GM18868 (cell line): ENCODE results near the gene AGBL1.

Source experiments
- ATAC-seq: cut with Tn5 transposase; IDR thresholded peaks from one replicate; pipeline ENCODE4 v1.9.1; 2021; ENCODE audit warnings: mild to moderate bottlenecking, moderate library complexity; ENCODE audit not compliant: unreplicated experiment

AGBL1 gene

DNA sequence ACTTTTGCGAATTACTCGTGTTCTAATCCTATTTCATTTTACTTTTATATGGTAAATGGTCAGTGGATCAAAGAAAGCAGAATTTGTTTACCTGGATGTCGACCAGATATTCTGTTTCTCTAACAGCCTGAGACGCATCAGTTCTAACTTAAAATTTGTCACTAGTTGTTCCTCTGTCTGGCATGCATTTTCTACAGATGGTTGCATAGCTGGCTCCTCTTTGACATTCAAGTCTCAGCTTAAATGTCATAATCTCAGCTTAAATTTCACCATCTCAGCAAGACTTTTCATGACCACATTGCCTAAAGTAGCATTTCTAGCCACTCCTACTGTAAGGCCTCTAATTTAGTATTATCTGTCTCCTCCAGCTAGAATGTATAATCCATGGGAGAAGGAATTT, 609.3 kb downstream of the AGBL1 start:
- ATAC-seq = no peak

DNA sequence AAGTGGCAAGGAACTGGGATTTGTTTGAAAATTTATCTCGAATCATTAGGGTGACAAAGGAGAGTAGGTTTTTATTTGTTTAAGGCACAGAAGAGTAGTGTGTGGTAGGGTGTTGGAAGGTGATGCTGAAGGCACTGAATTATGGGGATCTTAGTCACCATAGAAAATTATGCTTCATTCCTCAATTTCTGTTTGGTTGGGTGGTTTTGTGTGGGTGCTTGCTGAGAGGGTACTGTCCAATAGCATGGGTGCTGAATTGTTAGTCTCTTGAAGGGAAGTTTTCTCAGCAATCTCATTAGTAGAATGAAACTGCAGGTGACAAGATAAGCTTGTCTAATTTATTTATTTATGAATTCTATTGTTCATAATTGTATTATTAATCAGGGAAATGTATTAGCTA, 610.9 kb downstream of the AGBL1 start:
- ATAC-seq = no peak

DNA sequence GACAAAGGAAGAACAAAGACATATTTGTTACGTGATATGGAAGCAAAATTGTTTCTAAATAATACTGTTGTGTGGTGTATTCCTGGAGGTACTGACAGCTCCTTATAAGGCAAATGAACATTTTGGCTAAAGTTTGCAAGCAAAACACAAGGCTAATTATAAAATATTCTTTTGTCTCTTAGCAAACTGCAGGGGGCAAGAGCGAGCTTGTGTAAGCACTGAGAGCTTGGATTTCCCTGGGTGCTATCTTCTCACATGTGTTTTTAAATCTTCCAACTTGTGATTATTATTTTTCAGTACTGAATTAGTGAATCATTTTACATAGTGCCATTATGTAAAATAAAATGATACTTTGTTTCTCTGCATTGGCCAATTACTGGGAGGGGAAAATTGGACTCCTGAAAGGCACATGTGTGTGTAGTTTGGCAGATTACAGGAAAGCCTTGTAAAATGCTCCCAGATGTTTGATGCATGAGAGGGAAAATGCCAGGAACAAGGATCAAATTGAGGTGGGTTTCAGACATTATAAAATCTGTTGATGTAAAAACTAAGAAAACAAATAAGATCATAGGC, 611.5 kb downstream of the AGBL1 start:
- no peak for ATAC-seq

DNA sequence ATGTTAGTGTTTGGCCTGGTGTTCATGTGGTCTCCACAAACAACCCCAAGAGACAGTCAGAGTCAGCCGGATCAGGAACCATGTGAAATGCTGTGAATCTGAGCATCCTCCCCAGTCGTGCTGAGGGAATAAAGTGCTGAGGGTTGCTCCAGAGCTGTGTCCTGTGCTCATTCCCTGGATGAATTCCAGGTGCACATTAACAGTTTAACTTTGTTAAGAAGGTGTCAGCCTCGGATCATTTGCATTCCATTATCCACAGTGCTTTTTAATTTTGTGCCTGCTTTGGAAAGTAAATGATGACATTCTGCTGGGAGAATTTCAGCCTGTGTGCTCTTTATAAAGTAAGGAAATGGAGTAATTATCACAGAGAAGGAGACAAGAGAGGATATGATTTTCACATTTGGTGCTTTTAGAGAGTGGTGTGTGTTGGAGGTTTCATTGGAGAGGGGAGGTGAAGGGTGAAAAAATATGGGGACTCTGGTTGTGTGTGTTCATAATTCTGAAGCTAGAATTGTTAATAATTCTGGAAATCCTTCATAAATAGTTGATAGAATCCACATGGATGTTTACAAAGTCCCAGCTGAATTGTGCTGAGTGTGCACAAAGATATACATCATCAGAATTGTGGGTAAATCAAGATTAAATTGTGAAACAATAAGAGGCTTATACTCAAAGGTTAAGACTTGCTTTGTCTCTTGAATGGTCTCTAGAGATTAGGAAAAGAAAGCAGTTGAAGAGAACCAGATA, 621.4 kb downstream of the AGBL1 start:
- ATAC-seq = no peak

DNA sequence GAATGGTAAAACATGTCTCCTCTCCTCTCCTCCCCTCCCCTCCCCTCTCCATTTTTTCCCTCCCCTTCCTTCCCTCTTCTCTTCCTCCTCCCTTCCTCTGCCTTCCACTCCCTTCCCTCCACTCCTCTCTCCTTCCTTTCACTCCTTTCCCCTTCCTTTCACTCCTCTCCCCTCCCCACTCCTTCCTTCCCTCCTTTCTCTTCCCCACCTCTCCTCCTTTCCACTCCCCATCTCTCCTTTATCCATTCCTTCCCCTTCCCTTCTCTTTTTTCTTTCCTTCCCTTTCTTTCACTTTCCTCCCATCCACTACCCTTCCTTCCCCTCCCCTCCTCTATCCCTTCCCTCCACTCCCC, 621.9 kb downstream of the AGBL1 start:
- no peak for ATAC-seq

DNA sequence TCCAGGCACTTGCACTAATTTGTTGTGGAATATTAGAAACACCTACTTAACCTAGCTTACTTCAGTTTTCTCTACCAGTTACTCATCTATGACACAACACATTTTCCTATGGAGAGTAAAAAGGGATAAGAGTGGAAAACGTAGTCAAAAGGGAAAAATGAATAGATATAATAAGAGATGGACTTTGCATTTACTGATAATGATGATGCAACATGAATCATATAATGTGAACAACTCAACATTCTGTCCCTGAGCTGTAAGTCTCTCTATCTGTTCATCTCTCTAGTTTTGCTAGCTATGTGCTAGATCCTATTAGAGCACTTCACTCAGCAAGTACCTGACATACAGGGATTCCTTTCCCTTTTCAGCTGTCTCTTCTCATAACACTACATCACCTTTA, 627.1 kb downstream of the AGBL1 start:
- ATAC-seq = no peak

DNA sequence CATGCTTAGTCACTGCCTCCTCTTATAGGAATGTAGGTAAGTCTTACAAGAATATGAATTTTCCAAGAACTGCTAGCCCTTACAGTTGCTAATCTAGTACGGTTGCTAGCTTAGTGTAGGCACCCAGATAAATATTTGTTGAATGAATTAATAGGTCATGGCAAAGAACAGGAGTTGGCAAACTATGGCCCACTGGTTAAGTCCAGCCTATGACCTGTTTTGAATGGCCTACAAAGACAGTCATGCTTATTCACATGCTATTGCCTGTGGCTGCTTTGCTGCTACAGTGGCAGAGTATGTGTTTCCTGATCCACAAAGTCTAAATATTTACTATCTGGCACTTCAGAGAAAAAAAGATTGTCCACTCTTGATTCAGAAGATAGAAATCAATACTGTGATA, 631.8 kb downstream of the AGBL1 start:
- no peak for ATAC-seq

DNA sequence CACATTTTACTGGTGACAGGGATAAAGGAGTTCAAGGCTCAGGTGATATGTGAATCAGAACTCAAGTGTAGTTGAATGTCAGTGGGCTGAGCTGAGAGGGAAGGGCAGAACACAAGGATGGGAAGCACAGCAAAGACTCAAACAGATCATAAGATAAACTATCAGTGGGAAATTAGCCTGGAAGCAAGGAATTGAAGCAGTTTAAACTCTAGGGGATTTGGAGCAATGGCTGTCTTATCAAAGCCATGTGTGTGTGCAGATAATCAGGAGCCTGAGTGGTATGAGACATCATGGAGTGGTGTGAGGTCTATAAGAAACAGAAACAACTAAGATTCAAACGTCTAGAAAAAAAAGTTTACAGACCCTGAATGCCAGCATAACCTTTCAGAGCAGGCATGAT, 634.6 kb downstream of the AGBL1 start:
- no peak for ATAC-seq

DNA sequence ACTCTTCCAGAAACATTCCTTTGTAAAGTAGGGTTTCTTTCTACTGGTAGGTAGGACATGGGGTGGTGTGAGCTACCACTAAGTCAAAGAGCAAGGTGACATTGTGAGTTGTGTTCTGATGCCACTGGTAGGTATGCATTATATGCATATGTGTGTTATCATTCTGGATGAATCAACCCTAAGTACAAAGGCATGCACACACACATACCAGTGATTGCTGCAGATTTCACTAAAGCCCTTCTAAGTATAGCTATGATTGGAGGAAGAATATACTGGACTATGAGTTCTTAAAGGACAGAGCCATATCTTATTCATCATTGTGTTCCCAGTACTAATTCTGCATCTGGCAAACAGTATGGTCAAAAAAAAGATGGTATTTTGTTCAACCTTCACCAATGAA, 646.0 kb downstream of the AGBL1 start:
- ATAC-seq = no peak

DNA sequence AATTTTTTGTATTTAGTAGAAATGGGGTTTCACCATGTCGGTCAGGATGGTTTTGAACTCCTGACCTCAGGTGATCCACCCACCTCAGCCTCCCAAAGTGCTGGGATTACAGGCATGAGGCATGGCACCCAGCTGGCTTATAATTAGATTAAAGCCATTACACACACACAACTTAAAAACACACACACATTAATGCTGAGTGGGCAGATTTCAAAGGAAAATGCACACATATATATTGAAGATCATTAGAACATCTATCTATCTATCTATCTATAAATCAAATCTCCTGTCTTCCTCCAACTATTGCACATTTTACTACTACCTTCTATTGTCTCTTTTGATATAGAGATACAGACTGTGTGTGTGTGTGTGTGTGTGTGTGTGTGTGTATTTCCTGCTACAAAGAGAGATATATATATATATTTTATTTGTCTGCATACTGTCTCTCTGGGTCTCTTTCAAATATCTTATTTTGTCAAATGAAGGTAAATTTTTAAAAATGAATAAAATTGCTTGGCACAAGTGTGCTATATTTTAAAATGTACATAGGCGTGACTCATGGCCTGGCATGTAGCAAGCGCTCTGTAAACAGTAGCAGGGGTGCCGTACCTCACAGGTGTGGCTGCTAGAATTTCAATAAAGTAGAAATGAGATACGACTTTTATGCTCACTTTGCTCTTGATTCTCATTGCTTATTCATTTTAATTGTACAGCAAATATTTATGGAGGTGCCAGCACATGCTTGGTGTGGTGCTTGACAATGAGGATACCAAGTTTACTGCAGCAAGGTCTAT, 655.8 kb downstream of the AGBL1 start:
- no peak for ATAC-seq

DNA sequence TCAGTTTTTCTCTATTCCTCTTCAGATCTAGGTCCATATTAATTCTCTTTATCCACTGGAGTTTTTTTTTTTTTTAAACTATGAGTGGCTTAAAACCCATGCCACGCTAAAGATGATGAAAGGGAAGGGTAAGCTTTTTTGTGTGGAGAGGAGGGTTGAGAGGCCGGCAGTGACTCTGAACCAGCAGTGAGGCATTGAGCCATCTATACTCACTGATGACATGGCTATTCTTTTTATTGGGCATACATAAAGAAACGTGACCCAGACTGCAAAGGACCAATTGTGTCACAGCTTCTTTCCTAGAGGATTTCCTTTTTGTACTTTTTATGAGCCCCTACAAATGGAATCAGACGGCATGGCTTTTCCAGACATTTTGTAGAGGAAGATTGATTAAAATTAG, 662.2 kb downstream of the AGBL1 start:
- ATAC-seq = no peak

DNA sequence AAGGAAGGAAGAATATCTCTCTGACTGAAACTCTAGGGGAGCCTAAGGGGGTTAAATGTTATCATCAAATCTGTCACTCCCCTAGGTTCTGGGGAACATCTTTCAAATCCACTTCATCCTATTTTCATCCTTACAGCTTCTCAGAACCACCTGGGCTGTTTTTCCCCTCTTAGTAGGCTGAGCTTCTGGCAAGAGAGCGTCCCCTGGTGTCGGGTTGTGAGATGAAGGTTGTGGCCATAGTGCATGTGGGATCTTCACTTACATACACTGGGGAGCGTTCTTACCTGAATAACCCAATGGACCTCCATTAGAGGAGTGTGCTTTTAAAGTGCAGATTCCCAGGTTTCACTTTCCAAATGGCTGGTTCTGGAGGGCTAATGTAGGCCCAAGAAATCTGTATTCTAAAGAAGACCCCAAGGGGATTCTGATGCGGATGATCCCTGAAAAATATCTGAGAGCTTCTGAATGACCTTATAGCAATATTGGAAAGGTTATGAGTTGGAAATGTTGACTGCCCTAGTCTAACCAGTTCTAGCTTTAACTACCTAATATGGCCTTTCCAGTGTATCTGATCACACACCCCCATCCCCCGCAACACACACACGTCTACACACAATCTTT, 663.7 kb downstream of the AGBL1 start:
- ATAC-seq = peak; percentile 67

DNA sequence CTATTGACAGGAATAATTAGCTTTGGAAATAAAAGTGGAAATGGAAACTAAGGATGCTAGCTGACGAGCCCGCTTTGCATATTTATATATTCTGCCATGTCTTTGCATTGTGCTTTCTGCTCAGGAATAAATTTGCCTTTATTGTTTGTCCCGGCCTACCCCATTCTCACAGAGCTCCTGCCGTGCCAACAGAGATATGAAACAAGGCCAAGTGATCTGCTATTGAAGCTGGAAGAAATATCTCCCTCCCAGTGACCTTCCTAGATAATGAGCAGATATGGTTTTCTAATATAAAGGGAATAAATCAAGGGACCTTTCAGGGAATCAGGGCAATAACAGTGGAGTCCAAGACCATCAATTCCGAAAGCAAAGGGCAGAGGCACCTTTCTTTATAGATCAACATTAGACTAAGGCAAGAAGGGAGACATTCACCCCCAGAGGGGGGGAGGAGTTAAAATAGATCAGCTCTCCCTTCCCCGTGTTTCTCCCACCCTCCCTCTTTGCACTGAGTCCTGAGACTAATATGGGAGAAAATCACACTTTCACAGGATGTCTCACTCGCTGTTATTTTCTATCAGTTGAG, 664.6 kb downstream of the AGBL1 start:
- no peak for ATAC-seq

DNA sequence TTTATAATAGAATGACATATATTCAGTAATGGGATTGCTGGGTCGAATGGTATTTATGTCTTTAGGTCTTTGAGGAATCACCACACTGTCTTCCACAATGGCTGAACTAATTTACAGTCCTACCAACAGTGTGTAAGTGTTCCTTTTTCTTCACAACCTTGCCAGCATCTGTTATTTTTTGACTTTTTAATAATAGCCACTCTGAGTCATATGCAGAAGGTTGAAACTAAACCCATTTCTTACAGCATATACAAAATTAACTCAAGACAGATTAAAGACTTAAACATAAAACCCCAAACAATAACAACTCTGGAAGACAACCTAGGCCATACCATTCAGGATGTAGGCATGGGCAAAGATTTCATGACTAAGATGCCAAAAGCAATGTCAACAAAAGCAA, 671.4 kb downstream of the AGBL1 start:
- no peak for ATAC-seq

DNA sequence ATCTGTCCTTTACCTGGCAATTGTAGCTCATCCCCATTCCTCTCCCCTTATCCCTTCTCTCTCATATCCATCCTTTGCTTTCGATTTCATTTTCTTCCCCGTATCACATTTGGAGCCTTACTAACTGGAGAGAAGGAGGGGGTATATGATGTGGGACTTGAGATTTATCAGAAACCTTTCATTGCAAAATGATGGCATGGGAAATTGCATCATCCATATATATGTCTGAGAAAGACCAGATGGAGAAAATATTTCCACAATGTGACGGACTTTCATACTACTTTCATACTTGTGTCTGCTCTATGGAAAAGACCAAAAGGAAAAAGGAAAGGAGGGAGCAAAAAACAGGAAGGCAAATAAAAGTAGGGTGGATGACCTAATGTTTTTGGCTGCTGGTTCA, 675.2 kb downstream of the AGBL1 start:
- ATAC-seq = no peak

DNA sequence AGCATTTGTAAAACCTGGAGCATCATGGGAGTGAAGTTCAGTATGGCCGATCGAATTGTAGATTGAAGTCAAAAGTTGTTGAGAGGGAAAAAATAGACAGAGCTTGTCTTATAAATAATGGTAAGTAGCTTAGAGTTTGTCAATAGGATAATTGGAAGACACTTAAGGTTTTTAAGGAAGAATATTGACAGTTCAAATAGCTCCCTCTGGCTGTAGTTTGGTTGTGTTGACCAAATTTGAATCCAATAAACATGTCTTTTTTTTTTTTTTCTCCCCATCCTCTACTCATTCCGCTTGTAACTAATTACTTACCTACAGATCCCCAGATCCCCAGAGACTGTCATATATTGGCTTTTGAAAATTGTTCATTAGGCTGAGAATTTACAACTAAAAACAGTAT, 677.0 kb downstream of the AGBL1 start:
- ATAC-seq = no peak

DNA sequence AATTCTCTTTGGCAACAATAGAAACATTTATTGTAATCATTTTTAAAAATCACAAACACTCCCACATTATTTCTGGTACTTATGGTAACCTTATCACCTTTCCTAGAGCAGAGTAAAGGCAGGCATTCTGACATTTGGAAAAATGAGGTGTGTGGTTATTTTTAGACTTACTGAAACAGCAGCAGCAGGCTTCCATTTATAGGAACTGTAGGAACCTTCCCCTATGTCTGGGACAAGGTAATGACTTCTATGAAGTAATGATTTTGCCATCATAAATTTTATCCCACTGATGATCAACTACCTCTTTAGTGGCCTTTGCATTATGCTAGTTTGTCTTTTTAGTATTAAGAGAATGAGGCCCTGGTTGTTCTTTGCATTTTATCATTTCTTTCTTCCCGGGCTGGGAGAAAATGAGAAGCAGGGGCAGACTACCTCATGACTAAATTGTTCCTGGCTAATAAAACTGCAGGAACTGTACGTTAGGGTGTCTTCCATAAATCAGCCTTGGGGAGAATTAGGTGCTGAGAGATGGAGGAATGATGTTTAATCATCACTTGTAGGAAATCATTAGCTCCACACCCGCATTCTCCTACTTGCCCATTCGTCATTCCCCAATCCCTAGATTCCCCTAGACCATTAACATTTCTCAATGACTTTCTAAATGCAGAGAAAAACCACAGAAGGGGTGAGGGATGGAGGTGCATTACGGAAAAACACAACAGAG, 680.3 kb downstream of the AGBL1 start:
- no peak for ATAC-seq

DNA sequence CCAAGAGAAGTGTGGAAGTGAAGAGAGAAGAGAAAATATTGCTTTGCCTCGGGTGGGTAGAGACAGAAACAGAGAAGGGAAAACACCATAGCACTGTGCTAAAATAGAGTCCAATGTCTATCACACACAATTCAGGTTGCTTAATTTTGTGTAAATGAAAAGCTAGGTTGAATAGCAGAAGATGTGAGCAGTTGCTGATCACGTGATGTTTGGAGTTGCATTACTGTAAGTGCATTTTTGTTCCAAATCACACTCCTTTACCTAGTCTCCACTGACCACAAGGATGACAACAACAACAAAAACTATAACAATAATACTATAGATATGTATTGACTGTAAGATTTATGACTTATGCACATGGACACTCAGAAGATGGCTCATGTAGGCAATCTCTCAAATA, 683.2 kb downstream of the AGBL1 start:
- no peak for ATAC-seq

DNA sequence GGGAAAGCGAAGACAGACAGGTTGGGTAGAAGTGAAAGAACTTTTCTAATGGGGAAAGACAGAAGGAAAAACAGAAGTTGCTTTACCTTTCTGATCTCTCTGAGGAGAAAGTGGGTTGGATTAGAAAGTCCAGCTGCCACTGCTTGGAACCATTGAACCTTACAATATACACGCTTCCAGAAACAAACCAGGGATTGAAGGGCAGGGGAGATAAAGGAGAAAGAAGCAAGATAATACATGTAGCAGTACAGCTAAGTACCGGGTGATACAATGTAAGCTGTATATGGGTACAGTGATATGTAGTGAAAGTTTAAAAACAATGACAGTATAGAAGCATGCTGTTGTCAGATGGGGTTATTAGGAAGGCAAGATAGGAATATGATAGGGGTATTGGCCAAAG, 684.4 kb downstream of the AGBL1 start:
- ATAC-seq = no peak

DNA sequence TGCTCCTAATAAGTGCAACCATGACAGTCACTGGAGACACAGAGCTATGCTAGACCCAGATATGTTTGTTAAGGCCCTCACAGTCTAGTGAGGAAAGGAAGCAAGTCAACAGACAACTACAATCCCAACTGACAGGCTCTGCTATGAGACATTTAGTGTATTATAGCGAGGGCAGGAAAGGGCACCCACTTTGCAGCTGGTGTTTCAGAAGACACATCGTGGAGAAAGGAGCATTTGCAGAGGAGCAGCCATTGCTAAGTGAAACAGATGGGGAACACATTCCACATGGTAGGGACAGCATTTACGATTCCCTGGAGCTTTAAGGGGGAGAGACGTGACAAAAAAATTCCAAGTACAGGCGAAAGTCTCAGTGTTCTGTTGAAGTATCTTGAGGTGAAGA, 685.6 kb downstream of the AGBL1 start:
- ATAC-seq = no peak
